SK-N-SH treated with all-trans-retinoic acid at 6 μM for 48 hours (cell line): Measurements from ENCODE around the gene ZKSCAN8.
"Not testable (repeated sequence)": the region's sequence is repeated elsewhere in the genome, so short reads cannot be mapped to it uniquely, and the experiment has no call there.

ENCODE experiments used
- ATAC-seq: fragments of 200-7000 bp; cut with Tn5 transposase; 3 replicates; pipeline ENCODE4 v1.9.1; 2020; ENCODE audit warnings: mild to moderate bottlenecking, moderate library complexity
- ARNTL ChIP-seq: fragments of 450-650 bp; formaldehyde crosslinking; IDR thresholded peaks from 2 replicates; pipeline ENCODE4 v1.5.0; 2020; ENCODE audit warnings: low read depth, mild to moderate bottlenecking, moderate library complexity, borderline replicate concordance
- CSDC2 ChIP-seq: fragments of 250-450 bp; sonication (Bioruptor Pico); IDR thresholded peaks from 2 replicates; pipeline ENCODE4 v1.5.0; 2020; ENCODE audit warnings: mild to moderate bottlenecking, moderate library complexity
- ESRRG ChIP-seq: fragments of 250-450 bp; sonication (Bioruptor Pico); IDR thresholded peaks from 2 replicates; pipeline ENCODE4 v1.6.1; 2021; ENCODE audit warnings: mild to moderate bottlenecking
- GLIS3 ChIP-seq: fragments of 250-450 bp; sonication (Bioruptor Pico); IDR thresholded peaks from 2 replicates; pipeline ENCODE4 v1.5.0; 2020; ENCODE audit warnings: mild to moderate bottlenecking, moderate library complexity
- ISL1 ChIP-seq: fragments of 250-450 bp; sonication (Bioruptor Pico); IDR thresholded peaks from 2 replicates; pipeline ENCODE4 v2.1.2; 2022; ENCODE audit warnings: mild to moderate bottlenecking, moderate library complexity
- OSR1 ChIP-seq: fragments of 250-450 bp; sonication (Bioruptor Pico); IDR thresholded peaks from 2 replicates; pipeline ENCODE4 v1.8.0; 2022; ENCODE audit warnings: moderate library complexity, mild to moderate bottlenecking, inconsistent platforms
- RARB ChIP-seq: fragments of 250-450 bp; sonication (Bioruptor Pico); IDR thresholded peaks from 2 replicates; pipeline ENCODE4 v1.8.0; 2021; ENCODE audit warnings: mild to moderate bottlenecking, moderate library complexity
- TCF4 ChIP-seq: fragments of 250-450 bp; sonication (Bioruptor Pico); IDR thresholded peaks from 2 replicates; pipeline ENCODE4 v1.8.0; 2021; ENCODE audit warnings: mild to moderate bottlenecking, moderate library complexity, borderline replicate concordance
- TOX ChIP-seq: fragments of 250-450 bp; sonication (Bioruptor Pico); IDR thresholded peaks from 2 replicates; pipeline ENCODE4 v1.8.0; 2021; ENCODE audit warnings: mild to moderate bottlenecking, moderate library complexity, borderline replicate concordance
- ZC3H10 ChIP-seq: fragments of 250-450 bp; sonication (Bioruptor Pico); IDR thresholded peaks from 2 replicates; pipeline ENCODE4 v1.5.1; 2021; ENCODE audit warnings: mild to moderate bottlenecking, moderate library complexity
- ZFP30 ChIP-seq: fragments of 450-650 bp; formaldehyde crosslinking; IDR thresholded peaks from 2 replicates; pipeline ENCODE4 v1.5.0; 2022; ENCODE audit warnings: mild to moderate bottlenecking, moderate library complexity
- ZNF565 ChIP-seq: fragments of 450-650 bp; formaldehyde crosslinking; conservative IDR thresholded peaks from 2 replicates; pipeline ENCODE4 v1.5.0; 2020; ENCODE audit warnings: low read depth, mild to moderate bottlenecking, moderate library complexity
- ZNF70 ChIP-seq: fragments of 450-650 bp; formaldehyde crosslinking; IDR thresholded peaks from 2 replicates; pipeline ENCODE4 v1.5.0; 2020; ENCODE audit warnings: mild to moderate bottlenecking, moderate library complexity
- ZNF8 ChIP-seq: fragments of 450-650 bp; formaldehyde crosslinking; IDR thresholded peaks from 2 replicates; pipeline ENCODE4 v1.5.0; 2020; ENCODE audit warnings: mild to moderate bottlenecking, moderate library complexity
- TF ChIP-seq, protein P1 (sequence below): fragments of 250-450 bp; sonication (Bioruptor Pico); IDR thresholded peaks from 2 replicates; pipeline ENCODE4 v1.8.0; 2021; ENCODE audit warnings: low read depth, mild to moderate bottlenecking, moderate library complexity, borderline replicate concordance
- TF ChIP-seq, protein P2 (sequence below): fragments of 250-450 bp; sonication (Bioruptor Pico); IDR thresholded peaks from 2 replicates; pipeline ENCODE4 v1.5.1; 2021; ENCODE audit warnings: mild to moderate bottlenecking, moderate library complexity
- TF ChIP-seq, protein P3 (sequence below): fragments of 250-450 bp; sonication (Bioruptor Pico); IDR thresholded peaks from 2 replicates; pipeline ENCODE4 v1.5.0; 2020; ENCODE audit warnings: mild to moderate bottlenecking, moderate library complexity
- TF ChIP-seq, protein P4 (sequence below): fragments of 250-450 bp; sonication (Bioruptor Pico); IDR thresholded peaks from 2 replicates; pipeline ENCODE4 v1.5.1; 2020; ENCODE audit warnings: low read depth, mild to moderate bottlenecking, moderate library complexity

Gene ZKSCAN8

DNA sequence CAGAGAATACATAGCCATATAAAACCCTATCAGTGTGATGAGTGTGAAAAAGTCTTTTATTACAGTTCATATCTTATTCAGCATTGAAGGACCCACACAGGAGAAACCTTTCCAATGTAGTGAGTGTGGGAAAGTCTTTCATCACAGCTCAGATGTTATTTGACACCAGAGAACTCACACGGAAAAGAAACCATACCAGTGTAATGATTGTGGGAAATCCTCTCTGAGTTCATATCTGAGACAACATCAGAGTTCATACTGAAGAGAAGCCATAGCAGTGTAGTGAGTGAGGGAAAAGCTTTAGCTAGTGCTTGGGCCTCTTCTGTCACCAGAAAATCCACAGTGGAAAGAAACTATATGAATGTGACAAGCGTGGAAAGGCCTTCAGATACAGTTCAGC, 25.9 kb upstream of the ZKSCAN8 start:
- TF ChIP-seq RARB (CRISPR knock-in tag): no peak
- no peak for TF ChIP-seq ISL1 (CRISPR knock-in tag)
- TF ChIP-seq GLIS3 (CRISPR knock-in tag): no peak
- TF ChIP-seq, protein P1, sequence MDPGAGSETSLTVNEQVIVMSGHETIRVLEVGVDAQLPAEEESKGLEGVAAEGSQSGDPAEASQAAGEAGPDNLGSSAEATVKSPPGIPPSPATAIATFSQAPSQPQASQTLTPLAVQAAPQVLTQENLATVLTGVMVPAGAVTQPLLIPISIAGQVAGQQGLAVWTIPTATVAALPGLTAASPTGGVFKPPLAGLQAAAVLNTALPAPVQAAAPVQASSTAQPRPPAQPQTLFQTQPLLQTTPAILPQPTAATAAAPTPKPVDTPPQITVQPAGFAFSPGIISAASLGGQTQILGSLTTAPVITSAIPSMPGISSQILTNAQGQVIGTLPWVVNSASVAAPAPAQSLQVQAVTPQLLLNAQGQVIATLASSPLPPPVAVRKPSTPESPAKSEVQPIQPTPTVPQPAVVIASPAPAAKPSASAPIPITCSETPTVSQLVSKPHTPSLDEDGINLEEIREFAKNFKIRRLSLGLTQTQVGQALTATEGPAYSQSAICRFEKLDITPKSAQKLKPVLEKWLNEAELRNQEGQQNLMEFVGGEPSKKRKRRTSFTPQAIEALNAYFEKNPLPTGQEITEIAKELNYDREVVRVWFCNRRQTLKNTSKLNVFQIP: no peak
- TF ChIP-seq ZNF70: no peak
- no peak for TF ChIP-seq OSR1 (CRISPR knock-in tag)
- no peak for TF ChIP-seq ESRRG (CRISPR knock-in tag)
- TF ChIP-seq TOX (CRISPR knock-in tag): no peak
- no peak for TF ChIP-seq ZFP30 (CRISPR knock-in tag)
- TF ChIP-seq, protein P2, sequence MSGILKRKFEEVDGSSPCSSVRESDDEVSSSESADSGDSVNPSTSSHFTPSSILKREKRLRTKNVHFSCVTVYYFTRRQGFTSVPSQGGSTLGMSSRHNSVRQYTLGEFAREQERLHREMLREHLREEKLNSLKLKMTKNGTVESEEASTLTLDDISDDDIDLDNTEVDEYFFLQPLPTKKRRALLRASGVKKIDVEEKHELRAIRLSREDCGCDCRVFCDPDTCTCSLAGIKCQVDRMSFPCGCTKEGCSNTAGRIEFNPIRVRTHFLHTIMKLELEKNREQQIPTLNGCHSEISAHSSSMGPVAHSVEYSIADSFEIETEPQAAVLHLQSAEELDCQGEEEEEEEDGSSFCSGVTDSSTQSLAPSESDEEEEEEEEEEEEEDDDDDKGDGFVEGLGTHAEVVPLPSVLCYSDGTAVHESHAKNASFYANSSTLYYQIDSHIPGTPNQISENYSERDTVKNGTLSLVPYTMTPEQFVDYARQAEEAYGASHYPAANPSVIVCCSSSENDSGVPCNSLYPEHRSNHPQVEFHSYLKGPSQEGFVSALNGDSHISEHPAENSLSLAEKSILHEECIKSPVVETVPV (CRISPR knock-in tag): no peak
- TF ChIP-seq CSDC2 (CRISPR knock-in tag): no peak
- TF ChIP-seq, all 23 proteins: peak for 0
- no peak for ATAC-seq

DNA sequence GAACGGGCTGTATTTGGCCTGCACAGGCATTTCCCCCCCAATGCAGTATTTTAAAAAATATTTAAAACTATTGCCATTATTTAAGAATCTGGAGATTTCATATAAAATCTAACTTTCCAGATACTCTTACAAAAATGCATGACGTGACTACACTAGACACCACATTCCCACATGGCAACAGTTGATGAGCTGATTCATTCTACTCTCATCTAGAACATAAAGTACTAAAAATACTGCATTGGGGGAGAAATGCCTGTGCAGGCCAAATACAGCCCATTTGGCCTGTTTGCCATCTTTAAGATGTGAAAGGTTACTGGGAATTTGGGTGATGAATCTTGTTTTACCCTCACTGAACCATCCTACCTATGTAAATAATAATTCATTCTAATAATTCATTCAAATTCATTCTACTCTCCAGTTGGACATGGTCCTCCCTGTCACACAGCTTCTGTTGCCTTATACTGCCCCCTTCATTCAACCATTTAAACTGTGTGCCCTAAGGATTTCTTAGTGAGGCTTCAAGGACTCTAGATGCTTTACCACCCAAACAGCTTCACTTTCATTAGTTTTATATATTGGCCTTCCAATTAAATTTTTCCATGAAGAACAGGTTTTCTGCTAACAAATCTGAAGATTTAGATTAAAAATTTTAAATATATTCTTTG, 24.2 kb upstream of the ZKSCAN8 start:
- TF ChIP-seq RARB (CRISPR knock-in tag) (no peak), TOX (CRISPR knock-in tag) (no peak), OSR1 (CRISPR knock-in tag) (no peak), ZC3H10 (CRISPR knock-in tag) (no peak), ARNTL (CRISPR knock-in tag) (no peak), ZNF8 (CRISPR knock-in tag) (no peak)
- TF ChIP-seq, protein P3, sequence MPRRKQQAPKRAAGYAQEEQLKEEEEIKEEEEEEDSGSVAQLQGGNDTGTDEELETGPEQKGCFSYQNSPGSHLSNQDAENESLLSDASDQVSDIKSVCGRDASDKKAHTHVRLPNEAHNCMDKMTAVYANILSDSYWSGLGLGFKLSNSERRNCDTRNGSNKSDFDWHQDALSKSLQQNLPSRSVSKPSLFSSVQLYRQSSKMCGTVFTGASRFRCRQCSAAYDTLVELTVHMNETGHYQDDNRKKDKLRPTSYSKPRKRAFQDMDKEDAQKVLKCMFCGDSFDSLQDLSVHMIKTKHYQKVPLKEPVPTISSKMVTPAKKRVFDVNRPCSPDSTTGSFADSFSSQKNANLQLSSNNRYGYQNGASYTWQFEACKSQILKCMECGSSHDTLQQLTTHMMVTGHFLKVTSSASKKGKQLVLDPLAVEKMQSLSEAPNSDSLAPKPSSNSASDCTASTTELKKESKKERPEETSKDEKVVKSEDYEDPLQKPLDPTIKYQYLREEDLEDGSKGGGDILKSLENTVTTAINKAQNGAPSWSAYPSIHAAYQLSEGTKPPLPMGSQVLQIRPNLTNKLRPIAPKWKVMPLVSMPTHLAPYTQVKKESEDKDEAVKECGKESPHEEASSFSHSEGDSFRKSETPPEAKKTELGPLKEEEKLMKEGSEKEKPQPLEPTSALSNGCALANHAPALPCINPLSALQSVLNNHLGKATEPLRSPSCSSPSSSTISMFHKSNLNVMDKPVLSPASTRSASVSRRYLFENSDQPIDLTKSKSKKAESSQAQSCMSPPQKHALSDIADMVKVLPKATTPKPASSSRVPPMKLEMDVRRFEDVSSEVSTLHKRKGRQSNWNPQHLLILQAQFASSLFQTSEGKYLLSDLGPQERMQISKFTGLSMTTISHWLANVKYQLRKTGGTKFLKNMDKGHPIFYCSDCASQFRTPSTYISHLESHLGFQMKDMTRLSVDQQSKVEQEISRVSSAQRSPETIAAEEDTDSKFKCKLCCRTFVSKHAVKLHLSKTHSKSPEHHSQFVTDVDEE (CRISPR knock-in tag): no peak
- ATAC-seq: no peak

DNA sequence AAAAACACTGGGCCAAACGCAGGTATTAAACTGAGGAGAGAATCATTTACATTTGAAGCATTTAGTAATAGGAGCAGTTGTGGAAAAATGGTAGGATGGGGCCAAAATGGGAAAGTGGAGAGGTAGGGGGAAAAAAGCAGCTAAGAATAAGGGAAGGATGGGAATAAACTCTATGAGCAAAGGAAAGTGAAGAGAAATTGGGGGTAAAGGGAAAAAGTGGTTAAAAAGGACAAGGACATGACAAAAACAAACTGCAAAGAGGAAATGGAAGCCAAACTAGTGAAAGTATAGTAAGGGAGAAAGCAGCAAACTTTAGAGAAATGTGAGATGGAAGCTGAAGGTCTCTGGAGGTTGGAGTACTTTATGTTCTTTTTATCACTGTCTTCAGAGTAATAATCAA, 23.5 kb upstream of the ZKSCAN8 start:
- ATAC-seq: no peak
- TF ChIP-seq ZNF565 (CRISPR knock-in tag): no peak
- no peak for TF ChIP-seq ZC3H10 (CRISPR knock-in tag)
- TF ChIP-seq, all 23 proteins: peak for 0

DNA sequence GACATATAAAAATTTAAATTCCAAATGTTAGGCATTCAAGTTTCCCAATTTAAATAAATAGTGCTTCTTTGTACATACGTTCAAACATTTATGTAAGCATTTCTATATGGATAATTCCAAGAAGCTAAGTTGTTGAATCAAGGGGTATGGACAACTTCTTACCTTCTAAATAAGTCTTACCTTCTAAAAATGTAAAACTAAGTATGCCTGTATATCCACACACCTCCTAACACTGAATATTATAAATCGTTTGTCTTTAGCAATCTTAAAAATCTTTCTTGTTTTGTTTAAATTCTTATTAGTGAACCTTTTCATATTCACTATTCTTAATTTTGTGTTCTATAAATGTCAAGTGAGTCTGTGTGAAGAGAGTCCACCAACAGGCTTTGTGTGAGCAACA, 19.8 kb upstream of the ZKSCAN8 start:
- no peak for ATAC-seq
- TF ChIP-seq TOX (CRISPR knock-in tag) (no peak), ZC3H10 (CRISPR knock-in tag) (no peak), ZFP30 (CRISPR knock-in tag) (no peak), ESRRG (CRISPR knock-in tag) (no peak), TCF4 (CRISPR knock-in tag) (no peak), ZNF8 (CRISPR knock-in tag) (no peak)
- TF ChIP-seq, protein P2 (CRISPR knock-in tag): no peak
- TF ChIP-seq, protein P4, sequence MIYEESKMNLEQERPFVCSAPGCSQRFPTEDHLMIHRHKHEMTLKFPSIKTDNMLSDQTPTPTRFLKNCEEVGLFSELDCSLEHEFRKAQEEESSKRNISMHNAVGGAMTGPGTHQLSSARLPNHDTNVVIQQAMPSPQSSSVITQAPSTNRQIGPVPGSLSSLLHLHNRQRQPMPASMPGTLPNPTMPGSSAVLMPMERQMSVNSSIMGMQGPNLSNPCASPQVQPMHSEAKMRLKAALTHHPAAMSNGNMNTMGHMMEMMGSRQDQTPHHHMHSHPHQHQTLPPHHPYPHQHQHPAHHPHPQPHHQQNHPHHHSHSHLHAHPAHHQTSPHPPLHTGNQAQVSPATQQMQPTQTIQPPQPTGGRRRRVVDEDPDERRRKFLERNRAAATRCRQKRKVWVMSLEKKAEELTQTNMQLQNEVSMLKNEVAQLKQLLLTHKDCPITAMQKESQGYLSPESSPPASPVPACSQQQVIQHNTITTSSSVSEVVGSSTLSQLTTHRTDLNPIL: no peak

DNA sequence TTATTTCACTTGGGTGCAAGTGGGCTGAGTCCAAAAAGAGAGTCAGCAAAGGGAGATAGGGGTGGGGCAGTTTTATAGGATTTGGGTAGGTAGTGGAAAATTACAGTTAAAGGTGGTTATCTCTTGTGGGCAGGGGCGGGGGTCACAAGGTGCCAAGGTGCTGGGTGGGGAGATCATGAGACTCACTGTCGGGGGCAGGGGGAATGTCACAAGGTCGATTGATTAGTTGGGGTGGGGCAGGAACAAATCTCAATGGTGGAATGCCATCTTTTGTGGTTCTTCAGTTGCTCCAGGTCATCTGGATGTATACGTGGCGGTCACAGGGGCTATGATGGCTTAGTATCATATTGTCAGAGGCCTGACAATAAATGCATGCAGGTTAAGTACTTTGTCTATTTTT, 19.4 kb upstream of the ZKSCAN8 start:
- ATAC-seq: not testable (repeated sequence)
